T47D (cell line): Measurements from ENCODE around the gene SDC4.

Experiments
- DNase-seq, 2 experiments: peaks; one replicate each; pipeline versions ENCODE4 v3.0.0 to v3.0.0-alpha.2; 2011 to 2012; ENCODE audit warnings: low read depth in 1 of 2, low spot score in 1 of 2
- JUND ChIP-seq: IDR thresholded peaks from 2 replicates; pipeline ENCODE4 v1.6.1; 2012; ENCODE audit warnings: low read depth
- in situ Hi-C: cut with HindIII; loops from 2 replicates; pipeline ENCODE4 v1.10.0; 2016; ENCODE audit warnings: low sequenced_read_pairs, low pct_unique_long_range_greater_than_20kb

The SDC4 gene

GRCh38 chr20:45318386-45318939 lies 29.8 kb downstream of the SDC4 start:
- in situ Hi-C loops = no loop called here
- DNase-seq = no peak
- no peak for TF ChIP-seq JUND

- TF ChIP-seq JUND = no peak
- no peak for DNase-seq
- in situ Hi-C loops = no loop called here
These were observed 30.4 kb downstream of the SDC4 start for GRCh38 chr20:45317826-45318225.

GRCh38 chr20:45316150-45317080 lies 31.8 kb downstream of the SDC4 start:
- in situ Hi-C loops = no loop called here
- TF ChIP-seq JUND = no peak
- DNase-seq = no peak

- in situ Hi-C loops = no loop called here
These were observed 32.6 kb downstream of the SDC4 start for GRCh38 chr20:45315672-45316071.

GRCh38 chr20:45313943-45314342 lies 34.3 kb downstream of the SDC4 start:
- in situ Hi-C loops = no loop called here
- TF ChIP-seq JUND = no peak
- no peak for DNase-seq

More at GRCh38 chr20:45315672-45316071, 32.6 kb downstream of the SDC4 start:
- no peak for TF ChIP-seq JUND
- no peak for DNase-seq

- in situ Hi-C loops = no loop called here
- TF ChIP-seq JUND = no peak
- no peak for DNase-seq
These were observed 35.0 kb downstream of the SDC4 start for GRCh38 chr20:45313065-45313695.

GRCh38 chr20:45312241-45312640 lies 36.0 kb downstream of the SDC4 start:
- no peak for DNase-seq
- in situ Hi-C loops = no loop called here
- no peak for TF ChIP-seq JUND

GRCh38 chr20:45311589-45312211 lies 36.5 kb downstream of the SDC4 start:
- DNase-seq = peak; percentile 78 to 89
- no peak for TF ChIP-seq JUND
- in situ Hi-C loops = no loop called here

- in situ Hi-C loops = no loop called here
- no peak for TF ChIP-seq JUND
- DNase-seq = no peak
These were observed 39.1 kb downstream of the SDC4 start for GRCh38 chr20:45309075-45309474.

GRCh38 chr20:45308117-45308778 lies 40.0 kb downstream of the SDC4 start, which contains the start of gene MATN4:
MATN4 (minus strand) TSS chr20:45308299; CDS start chr20:45305582, 2,717 bp downstream.
- in situ Hi-C loops = no loop called here
- TF ChIP-seq JUND = no peak
- no peak for DNase-seq

- TF ChIP-seq JUND = no peak
- DNase-seq = no peak
- in situ Hi-C loops = no loop called here
These were observed 41.1 kb downstream of the SDC4 start for GRCh38 chr20:45307076-45307640.

- TF ChIP-seq JUND = no peak
- in situ Hi-C loops = no loop called here
- DNase-seq = no peak
These were observed 41.7 kb downstream of the SDC4 start, which contains the start of gene RBPJL for GRCh38 chr20:45306431-45306982. RBPJL (plus strand) TSS chr20:45306840; CDS start chr20:45306923, 83 bp downstream.
